ENCODE measurements around the gene GNB5.
"Not testable (repeated sequence)": the region's sequence is repeated elsewhere in the genome, so short reads cannot be mapped to it uniquely, and the experiment has no call there.

The GNB5 gene

GRCh38 chr15:52111517-52112202, 79.5 kb downstream of the GNB5 start:
- no peak for DNase-seq

DNA sequence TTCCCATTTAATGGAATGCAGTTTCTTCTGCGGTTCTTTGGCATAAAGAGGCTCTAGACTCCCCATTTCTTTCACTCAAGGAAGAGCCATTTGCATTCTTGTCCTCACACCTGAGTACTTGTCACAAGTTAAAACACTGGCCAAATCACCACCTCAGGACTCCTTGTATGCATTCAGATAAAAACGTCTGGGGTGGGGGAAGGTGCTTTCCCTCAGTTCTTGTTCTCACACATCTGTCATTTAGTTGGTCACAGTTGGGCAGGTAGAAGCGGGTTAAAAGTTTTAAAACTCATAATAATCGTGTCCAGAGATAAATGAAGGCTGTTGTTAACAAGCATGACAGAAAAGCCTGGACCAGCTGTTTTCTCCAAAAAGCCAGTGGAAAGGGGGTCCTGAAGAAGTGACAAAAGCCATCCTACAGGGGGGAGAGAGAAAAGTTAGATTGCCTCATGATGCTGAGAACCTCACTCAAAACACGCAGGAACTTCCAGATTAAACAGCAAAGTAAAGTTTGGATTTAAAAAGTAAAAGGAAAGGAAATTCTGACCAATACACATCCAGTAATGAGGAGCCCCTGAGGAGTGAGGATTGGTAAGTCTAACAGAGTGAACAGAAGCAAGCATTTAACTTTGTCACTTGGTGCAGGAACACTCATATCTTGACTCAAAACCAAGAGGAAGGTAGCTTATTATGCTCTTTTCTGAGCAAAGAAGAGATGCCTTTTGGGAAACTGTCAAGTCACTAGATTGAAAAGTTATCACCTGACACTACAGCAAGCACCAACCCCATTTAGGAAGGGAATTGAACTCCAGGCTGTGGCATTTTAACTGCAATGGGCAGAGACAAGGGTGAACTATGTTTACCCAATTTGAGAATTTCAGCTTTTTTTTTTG, 81.4 kb downstream of the GNB5 start:
- DNase-seq, result no peak

DNA sequence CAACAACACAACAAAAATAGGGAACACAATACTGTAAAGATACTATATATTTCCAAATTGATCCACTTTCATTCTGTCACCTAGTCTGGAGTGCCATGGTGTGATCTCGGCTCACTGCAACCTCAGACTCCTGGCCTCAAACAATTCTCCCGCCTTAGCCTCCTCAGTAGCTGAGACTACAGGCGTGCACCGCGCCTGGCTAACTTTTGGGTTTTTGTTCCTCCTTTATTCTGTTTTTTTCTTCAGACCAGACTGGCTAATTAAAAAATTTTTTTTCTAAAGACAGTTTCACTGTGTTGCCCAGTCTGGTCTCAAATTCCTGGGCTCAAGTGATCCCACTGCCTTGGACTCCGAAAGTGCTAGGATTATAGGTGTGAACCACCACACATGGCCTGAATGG, 84.0 kb downstream of the GNB5 start:
- no peak for DNase-seq

- DNase-seq, result no peak
These were observed 84.6 kb downstream of the GNB5 start for GRCh38 chr15:52106641-52107040.

DNA sequence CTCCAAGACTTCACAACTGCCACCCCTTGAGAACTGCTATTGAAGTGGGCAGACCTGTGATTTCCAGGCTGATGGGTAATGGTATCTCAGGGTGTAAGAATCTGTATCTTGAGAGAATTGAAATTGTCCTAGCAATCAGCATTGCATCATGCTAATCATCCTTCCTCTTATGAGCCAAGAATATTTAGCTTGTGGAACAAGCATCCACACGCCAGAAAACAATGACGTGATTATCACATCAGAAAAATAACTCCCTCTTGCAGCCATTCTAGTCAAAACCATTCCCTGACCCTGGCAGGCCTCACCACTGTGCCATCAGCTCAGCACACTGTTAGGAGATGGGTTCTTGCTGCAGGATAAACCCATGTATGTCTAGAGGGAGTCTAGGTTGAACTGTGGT, 85.3 kb downstream of the GNB5 start:
- no peak for DNase-seq

- no peak for DNase-seq
These were observed 86.6 kb downstream of the GNB5 start for GRCh38 chr15:52104532-52105004.

GRCh38 chr15:52103217-52104207, 87.7 kb downstream of the GNB5 start:
- no peak for DNase-seq

DNA sequence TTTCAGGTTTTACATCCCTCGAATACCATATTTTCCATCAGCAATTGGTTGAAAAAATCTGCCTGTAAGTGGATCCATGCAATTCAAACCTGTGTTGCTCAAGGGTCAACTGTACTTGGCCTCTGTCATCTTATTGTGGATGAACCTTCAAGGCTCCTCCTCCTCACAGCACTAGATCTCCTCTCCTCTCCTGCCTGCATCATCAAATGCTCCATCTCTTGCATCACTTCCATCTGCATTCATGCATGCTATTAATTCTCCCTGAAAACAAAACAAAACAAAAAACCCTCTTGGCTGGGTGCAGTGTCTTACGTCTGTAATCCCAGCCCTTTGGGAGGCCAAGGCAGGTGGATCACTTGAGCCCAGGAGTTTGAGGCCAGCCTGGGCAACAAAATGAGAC, 88.7 kb downstream of the GNB5 start:
- no peak for DNase-seq

DNA sequence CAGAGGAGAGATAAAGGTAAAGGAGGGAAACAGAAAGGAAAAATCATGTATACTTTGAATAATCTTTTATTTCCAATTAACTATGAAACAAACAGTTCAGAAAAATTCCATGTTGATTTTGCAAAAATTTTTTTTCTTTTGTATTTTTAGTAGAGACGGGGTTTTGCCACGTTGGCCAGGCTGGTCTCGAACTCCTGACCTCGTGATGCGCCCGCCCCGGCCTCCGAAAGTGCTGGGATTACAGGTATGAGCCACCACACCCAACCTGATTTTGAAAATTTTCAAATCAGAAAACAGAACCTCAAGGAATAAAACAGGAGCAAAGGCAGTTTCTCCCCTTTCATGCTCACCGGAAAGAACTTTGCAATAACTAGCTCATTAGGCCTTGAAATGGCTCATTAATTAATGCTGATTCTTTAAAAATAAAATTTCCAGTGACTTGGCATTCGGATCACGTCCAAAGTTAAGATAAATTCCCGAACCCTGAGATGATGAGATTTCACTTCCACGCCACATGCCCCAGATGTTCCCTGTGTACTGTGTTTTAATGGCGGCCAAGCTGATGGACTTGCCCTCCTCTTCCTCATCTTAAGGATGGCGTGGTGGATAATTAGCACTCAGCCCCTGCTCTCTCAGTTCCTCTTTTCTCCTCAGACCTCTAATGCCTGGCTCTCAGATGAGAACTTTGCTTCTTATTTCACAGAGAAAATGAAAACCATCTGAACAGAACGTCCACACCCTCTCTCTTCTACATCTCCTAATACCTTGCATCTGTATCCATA, 89.5 kb downstream of the GNB5 start:
- DNase-seq, result no peak

GRCh38 chr15:52100807-52101442, 90.3 kb downstream of the GNB5 start:
- DNase-seq, result no peak

- DNase-seq, result no peak
These were observed 91.4 kb downstream of the GNB5 start for GRCh38 chr15:52099651-52100272.

DNA sequence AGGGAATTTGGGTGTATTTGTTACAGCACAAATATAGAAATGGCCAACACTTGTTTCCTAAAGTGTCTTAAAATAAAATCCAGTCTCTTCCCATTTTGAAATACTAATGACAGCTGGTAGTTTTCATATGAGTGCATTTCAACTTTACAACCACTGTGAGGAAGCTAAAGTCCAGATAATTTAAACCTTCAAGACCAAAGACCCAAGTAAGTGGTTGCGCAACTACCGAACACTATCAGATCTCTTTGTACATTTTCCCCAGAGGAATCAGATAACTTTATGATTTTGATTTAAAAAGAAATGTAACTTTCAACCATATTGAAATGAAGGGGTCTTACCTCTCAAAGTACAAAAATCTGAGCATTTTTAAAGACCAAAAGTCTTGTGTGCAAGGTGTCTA, 92.9 kb downstream of the GNB5 start:
- DNase-seq, result no peak

DNA sequence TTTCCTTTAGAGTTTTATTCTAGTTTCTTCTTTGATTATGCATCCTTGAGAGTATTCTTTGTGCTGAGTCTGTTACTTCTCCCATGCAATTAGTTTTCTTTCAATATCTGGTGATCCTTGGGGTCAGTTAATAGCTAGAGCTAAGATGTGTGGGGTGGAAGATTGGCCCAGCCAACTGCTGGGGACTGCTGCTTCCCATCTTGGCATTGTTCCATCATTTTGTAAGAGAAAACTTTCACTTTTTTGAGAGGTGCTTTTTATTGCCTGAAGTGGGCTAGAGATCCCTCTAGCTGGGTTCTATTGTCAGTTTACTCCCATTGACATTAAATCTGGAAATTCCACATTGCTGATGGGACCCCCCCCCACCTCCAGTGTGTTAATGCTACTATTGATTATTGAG, 94.0 kb downstream of the GNB5 start:
- DNase-seq, result no peak

- DNase-seq, result not testable (repeated sequence)
These were observed 94.7 kb downstream of the GNB5 start for GRCh38 chr15:52096536-52096935.

DNA sequence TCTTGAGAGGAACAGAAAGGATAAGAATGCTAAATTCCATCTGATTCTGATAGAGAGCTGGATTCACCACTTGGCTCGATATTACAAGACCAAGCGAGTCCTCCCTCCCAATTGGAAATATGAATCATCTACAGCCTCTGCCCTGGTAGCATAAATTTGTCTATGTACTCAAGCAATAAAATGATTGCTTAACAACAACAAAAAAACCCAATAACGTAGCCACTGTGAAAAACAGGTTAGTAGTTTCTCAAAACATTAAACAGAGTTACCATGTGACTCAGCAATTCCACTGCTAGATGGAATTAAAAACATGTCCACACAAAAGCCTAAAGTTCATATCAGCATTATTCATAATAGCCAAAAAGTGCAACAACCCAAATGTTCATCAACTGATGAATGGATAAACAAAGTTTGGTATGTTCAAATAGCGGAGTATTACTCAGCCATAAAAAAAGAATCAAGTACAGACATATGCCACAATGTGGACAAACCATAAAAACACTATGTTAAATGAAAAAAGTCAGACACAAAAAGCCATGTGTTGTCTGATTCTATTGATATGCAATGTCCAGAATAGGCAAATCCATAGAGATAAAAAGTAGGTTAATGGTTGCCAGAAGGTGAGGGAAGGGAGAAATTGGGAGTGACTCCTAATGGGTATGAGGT, 95.5 kb downstream of the GNB5 start:
- DNase-seq, result no peak

DNA sequence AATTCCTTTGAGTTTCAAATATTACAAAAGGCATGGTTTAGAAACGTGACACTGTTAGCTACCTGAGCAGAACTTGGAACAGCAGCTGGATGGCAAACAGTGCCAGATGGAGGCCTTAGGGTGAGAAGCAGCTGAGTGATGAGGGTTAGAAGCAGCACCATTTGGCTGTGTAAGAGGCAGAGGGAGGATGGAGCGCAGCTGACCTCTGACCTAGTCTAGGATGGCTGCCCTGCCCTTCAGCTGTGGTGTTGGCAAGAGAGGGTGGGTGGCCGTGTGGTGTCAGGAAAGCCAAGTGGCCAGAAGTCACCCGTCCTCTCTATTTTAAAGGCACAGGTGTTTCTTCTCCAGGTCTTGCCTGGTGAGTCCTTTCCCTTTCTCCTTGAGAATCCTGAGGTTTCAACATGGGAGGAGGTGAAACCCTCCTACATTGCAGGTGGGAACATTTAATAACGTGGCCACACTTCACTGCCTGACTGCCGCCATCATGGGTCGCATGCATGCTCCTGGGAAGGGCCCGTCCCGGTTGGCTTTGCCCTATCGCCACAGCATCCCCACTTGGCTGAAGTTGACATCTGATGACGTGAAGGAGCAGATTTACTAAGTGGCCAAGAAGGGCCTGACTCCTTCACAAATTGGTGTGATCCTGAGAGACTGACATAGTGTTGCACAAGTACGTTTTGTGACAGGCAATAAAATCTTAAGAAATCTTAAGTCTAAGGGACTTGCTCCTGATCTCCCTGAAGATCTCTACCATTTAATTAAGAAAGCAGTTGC, 96.2 kb downstream of the GNB5 start:
- no peak for DNase-seq

DNA sequence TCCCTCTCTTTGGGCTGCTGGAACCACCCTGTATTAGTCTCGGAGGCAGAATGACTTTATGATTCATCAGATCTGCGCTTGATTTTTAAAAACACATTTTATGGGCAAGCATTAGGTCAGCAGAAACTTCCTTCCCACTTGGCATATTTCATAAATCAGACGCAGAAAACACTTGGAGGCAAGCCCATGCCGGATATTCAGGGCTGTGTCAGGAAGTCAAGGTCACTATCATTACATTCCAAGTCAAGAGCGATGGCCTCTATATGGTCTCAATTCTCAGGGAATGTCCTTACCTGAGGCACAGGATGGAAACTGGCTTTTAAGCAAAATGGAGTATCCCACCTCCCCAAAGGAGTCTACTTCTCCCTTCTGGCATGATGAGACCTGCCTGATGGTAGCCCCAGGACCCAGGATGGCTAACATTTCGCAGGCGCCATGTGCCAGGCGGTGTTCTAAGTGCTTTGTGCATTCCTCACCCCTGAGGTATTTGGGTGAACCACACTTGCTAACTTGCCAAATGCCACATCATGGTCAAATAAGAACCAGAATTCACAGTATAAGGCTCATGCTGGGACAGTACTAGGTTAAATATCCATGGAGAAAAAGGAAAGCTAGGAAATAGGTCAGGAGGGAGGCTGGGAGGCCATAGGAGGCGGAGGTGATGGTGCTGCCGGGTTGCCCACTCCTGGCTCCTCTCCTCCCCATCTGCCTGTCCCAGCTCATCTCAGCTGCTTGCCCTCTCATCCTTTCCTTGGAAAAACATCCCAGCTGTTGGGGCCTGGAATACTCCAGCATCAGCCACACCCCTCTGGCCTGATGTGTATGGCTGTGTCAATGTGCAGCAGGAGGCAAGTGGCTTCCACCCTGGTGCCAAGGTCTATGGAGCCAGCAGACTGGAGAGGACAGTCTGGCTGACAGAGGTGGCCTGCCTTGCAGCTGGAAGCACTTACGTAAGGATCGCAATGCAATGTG, 97.4 kb downstream of the GNB5 start:
- DNase-seq, result no peak

DNA sequence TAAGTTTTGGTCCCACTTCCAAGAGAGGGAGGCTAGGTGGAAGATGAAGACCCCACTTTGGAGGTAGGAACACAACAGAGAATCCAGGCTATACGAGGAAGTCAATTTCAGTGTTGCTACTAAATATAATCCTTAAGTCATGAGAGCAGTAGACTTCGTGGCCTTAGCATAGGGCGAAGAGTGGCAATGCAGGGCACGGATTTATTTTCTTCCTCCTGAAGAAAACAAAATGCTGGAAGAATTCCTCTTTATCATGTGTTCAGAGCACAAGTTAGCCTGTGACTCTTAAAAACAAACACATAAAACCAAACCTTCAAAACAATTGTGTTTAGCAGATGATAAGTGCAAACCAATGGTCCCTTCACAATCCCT, 98.0 kb downstream of the GNB5 start:
- no peak for DNase-seq

DNA sequence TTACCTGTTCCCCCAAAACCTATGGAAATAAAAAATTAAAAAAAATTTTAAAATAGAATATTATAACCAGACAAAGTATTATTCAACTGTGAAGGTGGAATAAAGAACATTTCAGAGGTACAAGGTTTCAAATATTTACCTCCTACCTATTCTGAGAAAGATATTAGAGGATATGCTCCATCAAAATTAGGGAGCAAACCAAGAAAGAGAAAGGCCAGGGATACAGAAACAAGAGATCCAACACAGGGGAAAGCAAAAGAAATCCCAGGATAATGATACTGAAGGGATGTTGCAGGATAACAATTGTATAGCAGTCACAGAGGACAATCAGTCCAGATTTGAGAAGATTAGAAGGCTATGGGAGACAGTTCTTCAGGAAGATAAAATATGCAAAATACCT, 101.0 kb downstream of the GNB5 start:
- DNase-seq, result no peak
